ENCODE results near the gene KRTAP10-11.

DNA sequence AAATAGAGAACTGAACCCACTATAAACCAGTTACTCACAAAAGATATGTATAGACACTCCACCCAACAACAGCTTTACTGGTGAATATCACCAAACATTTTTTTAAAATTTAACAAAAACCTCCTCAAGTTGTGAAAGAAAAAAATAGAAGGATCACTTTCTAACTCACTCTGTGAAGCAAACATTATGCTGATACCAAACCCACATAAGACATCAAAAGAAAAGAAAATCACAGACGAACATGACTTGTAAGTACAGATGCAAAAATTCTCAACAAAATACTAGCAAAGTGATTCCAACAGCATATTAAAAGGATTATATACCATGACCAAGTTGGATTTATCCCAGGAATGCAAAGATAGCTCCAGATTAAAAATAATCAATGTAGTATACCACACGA is 45.5 kb downstream of the KRTAP10-11 start:
- TF ChIP-seq CTCF (conservative IDR thresholded peaks at IDR 0.05) (no peak), ZFX (IDR thresholded peaks at IDR 0.05) (no peak)

Data from C4-2B (cell line).